Fibroblast of lung (primary cell): ENCODE measurements around the gene PBX1. TPM values are rescaled to one million over a fixed set of nuclear protein-coding genes. Genes with fewer than 3 reads are reported as not detected.

Experiments
- DNase-seq, 2 donors: peaks; one replicate each; pipeline versions ENCODE4 v3.0.0 to v3.0.0-alpha.2; 2010; ENCODE audit warnings: low read depth in 2 of 2
- H2AFZ ChIP-seq: 2 replicates; pipeline ENCODE4 v1.5.1; 2012; ENCODE audit warnings: low read length, control low read depth, inconsistent platforms
- H3K27ac ChIP-seq: 2 replicates; pipeline ENCODE4 v1.5.1; 2011; ENCODE audit warnings: low read length, control low read depth; ENCODE audit not compliant: insufficient read depth
- H3K27me3 ChIP-seq: 2 replicates; pipeline ENCODE4 v1.5.1; 2011; ENCODE audit warnings: mild to moderate bottlenecking, low read length; ENCODE audit not compliant: control insufficient read depth, insufficient read depth
- H3K36me3 ChIP-seq: 2 replicates; pipeline ENCODE4 v1.5.1; 2011; ENCODE audit warnings: low read length; ENCODE audit not compliant: control insufficient read depth, insufficient read depth
- H3K4me1 ChIP-seq: 2 replicates; pipeline ENCODE4 v1.5.1; 2011; ENCODE audit warnings: low read length; ENCODE audit not compliant: control insufficient read depth, insufficient read depth; ENCODE audit errors: extremely low read depth
- H3K4me2 ChIP-seq: 2 replicates; pipeline ENCODE4 v1.5.1; 2011; ENCODE audit warnings: low read length, control low read depth; ENCODE audit not compliant: insufficient read depth; ENCODE audit errors: extremely low read depth
- H3K4me3 ChIP-seq, 4 experiments: fragments of 200-600 bp in 1 of 4; sonication (generic) in 1 of 4; replicated peaks in 1 of 4; 2 replicates each; pipeline ENCODE4 v1.5.1; 2011 to 2016; ENCODE audit warnings: low read length in 4 of 4, low read depth in 3 of 4, mild to moderate bottlenecking in 3 of 4, control low read depth in 2 of 4, inconsistent platforms in 1 of 4, mixed read lengths in 1 of 4; ENCODE audit not compliant: insufficient read depth in 1 of 4; ENCODE audit errors: control extremely low read depth in 1 of 4
- H3K79me2 ChIP-seq: 2 replicates; pipeline ENCODE4 v1.5.1; 2012; ENCODE audit warnings: mild to moderate bottlenecking, low read length, inconsistent platforms; ENCODE audit not compliant: control insufficient read depth, insufficient read depth
- H3K9ac ChIP-seq: 2 replicates; pipeline ENCODE4 v1.5.1; 2011; ENCODE audit warnings: mild to moderate bottlenecking, low read length, control low read depth; ENCODE audit not compliant: insufficient read depth
- H3K9me3 ChIP-seq: 2 replicates; pipeline ENCODE4 v1.5.1; 2012; ENCODE audit warnings: low read depth, low read length; ENCODE audit not compliant: control insufficient read depth, insufficient read depth
- H4K20me1 ChIP-seq: 2 replicates; pipeline ENCODE4 v1.5.1; 2011; ENCODE audit warnings: low read length; ENCODE audit not compliant: control insufficient read depth, insufficient read depth; ENCODE audit errors: extremely low read depth
- EZH2 ChIP-seq: IDR thresholded peaks from 2 replicates; pipeline ENCODE4 v1.5.1; 2012; ENCODE audit warnings: low read length, control low read depth, mild to moderate bottlenecking; ENCODE audit errors: missing control alignments
- polyA plus RNA-seq, 2 donors: library from polyadenylated mRNA; depleted of rRNA in 1 of 2; stranded (reverse) in 1 of 2; unstranded in 1 of 2; fragments of >200 nt; gene quantifications; 2 replicates each; pipeline ENCODE4 v1.2.1, GENCODE V29; 2011 to 2012; ENCODE audit warnings: missing spikeins in 1 of 2
- total RNA-seq: library from RNA; depleted of rRNA; stranded (reverse); fragments of >200 nt; gene quantifications from 2 replicates; pipeline ENCODE4 v1.2.1, GENCODE V29; 2014
- TF ChIP-seq, protein P1 (sequence below), 2 donors: IDR thresholded peaks in 1 of 2; conservative IDR thresholded peaks in 1 of 2; 1 replicate in 1 of 2; 2 replicates in 1 of 2; pipeline ENCODE4 v1.5.1; 2011 to 2012; ENCODE audit warnings: low read length in 2 of 2, control low read depth in 1 of 2, inconsistent platforms in 1 of 2, low read depth in 1 of 2, mild to moderate bottlenecking in 1 of 2

The PBX1 gene
- total and polyA plus RNA-seq, 2 donors (not counting 1 experiment from before 2014, with no cell fraction given): 43.1 to 46.7 TPM

GRCh38 chr1:164515231-164515630, 43.8 kb upstream of the PBX1 start:
- Histone ChIP-seq H3K27me3 (peaks cover 4% of the 10 kb centered on the region), H3K4me1 (no peaks in the 10 kb centered on the region), H3K27ac (no peak overlapping the region), H4K20me1 (no peaks in the 10 kb centered on the region), H3K9me3 (no peaks in the 10 kb centered on the region), H3K4me3 (no peak overlapping the region), H3K79me2 (no peaks in the 10 kb centered on the region), H3K4me2 (no peak overlapping the region), H3K9ac (no peak overlapping the region), H3K36me3 (no peaks in the 10 kb centered on the region), H2AFZ (no peak overlapping the region)
- DNase-seq: no peak
- TF ChIP-seq EZH2: no peak
- TF ChIP-seq, protein P1, sequence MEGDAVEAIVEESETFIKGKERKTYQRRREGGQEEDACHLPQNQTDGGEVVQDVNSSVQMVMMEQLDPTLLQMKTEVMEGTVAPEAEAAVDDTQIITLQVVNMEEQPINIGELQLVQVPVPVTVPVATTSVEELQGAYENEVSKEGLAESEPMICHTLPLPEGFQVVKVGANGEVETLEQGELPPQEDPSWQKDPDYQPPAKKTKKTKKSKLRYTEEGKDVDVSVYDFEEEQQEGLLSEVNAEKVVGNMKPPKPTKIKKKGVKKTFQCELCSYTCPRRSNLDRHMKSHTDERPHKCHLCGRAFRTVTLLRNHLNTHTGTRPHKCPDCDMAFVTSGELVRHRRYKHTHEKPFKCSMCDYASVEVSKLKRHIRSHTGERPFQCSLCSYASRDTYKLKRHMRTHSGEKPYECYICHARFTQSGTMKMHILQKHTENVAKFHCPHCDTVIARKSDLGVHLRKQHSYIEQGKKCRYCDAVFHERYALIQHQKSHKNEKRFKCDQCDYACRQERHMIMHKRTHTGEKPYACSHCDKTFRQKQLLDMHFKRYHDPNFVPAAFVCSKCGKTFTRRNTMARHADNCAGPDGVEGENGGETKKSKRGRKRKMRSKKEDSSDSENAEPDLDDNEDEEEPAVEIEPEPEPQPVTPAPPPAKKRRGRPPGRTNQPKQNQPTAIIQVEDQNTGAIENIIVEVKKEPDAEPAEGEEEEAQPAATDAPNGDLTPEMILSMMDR (conservative IDR thresholded peaks at IDR 0.05 in 1 of 2, IDR thresholded peaks at IDR 0.05 in 1 of 2; ENCODE audit: low read depth in 1 of 2, low read length in 2 of 2): no peak

DNA sequence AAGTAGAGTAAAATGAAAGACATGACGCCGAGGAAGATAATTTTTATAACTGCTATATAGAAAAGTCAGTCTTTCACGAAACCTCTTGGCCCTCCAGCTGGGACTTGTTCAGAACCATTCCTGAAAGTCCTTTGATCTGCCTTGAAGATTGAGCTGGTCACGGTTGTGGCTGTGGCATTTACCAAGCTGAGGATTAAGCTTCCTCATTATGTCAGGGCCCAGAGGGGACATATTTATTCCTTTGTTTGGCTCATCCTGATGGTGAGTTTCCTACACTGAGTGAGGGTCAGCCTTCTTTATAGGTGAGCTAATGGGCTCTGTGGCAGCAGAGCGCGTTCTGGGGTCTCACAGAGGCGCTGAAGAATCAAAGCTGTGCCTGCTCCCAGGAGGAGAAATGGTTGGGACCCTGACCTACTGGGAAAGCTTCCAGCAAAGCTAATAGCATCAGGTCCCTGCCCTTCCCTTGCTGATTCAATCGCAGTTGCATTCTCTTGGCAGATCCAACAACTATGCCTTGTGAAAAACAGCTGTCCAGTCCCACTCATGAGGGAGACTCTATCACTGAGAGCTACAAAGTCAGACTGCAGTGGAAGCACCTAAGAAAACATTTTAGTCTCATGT, 43.2 kb upstream of the PBX1 start:
- no peaks in the 10 kb centered on the region for H3K4me1 ChIP-seq
- no peak overlapping the region for H3K9ac ChIP-seq
- DNase-seq: peak; percentile 7 to 87
- H3K79me2 ChIP-seq: no peaks in the 10 kb centered on the region
- H3K4me3 ChIP-seq: no peak overlapping the region
- no peaks in the 10 kb centered on the region for H3K36me3 ChIP-seq
- no peaks in the 10 kb centered on the region for H3K9me3 ChIP-seq
- H3K27ac ChIP-seq: no peak overlapping the region
- H3K4me2 ChIP-seq: no peak overlapping the region
- no peaks in the 10 kb centered on the region for H4K20me1 ChIP-seq
- peaks cover 4% of the 10 kb centered on the region for H3K27me3 ChIP-seq
- TF ChIP-seq EZH2: no peak
- TF ChIP-seq, protein P1 (conservative IDR thresholded peaks at IDR 0.05 in 1 of 2, IDR thresholded peaks at IDR 0.05 in 1 of 2; ENCODE audit: low read depth in 1 of 2, low read length in 2 of 2): no peak
- H2AFZ ChIP-seq: no peak overlapping the region

- Histone ChIP-seq H3K9ac (no peak overlapping the region), H3K9me3 (no peaks in the 10 kb centered on the region), H4K20me1 (no peaks in the 10 kb centered on the region)
These were observed 42.4 kb upstream of the PBX1 start for GRCh38 chr1:164516591-164516990.

More at GRCh38 chr1:164516591-164516990, 42.4 kb upstream of the PBX1 start:
- no peaks in the 10 kb centered on the region for H3K36me3 ChIP-seq
- H2AFZ ChIP-seq: no peak overlapping the region
- no peak overlapping the region for H3K4me3 ChIP-seq
- H3K4me1 ChIP-seq: no peaks in the 10 kb centered on the region
- H3K27me3 ChIP-seq: peaks cover 4% of the 10 kb centered on the region
- TF ChIP-seq EZH2: no peak
- TF ChIP-seq, protein P1 (conservative IDR thresholded peaks at IDR 0.05 in 1 of 2, IDR thresholded peaks at IDR 0.05 in 1 of 2; ENCODE audit: low read depth in 1 of 2, low read length in 2 of 2): no peak
- no peak for DNase-seq
- no peaks in the 10 kb centered on the region for H3K79me2 ChIP-seq
- H3K4me2 ChIP-seq: no peak overlapping the region
- H3K27ac ChIP-seq: no peak overlapping the region
